Stimulated activated CD8-positive, alpha-beta memory T cell treated with anti-CD3 and anti-CD28 coated beads, Interleukin-15, amount 100 ng/mL, for 1 hour (primary cell): Measurements from ENCODE around the gene DMRTB1.
A peak's percentile ranks its signal among the peaks of the same experiment; 100 is the strongest.
"Not testable (repeated sequence)": the region's sequence is repeated elsewhere in the genome, so short reads cannot be mapped to it uniquely, and the experiment has no call there.

Source experiments
- DNase-seq: peaks from one replicate; pipeline ENCODE4 v3.0.0-alpha.2; 2020; ENCODE audit warnings: low read depth

DMRTB1 gene

GRCh38 chr1:53459321-53460175 is at the start of gene DMRTB1:
Gene DMRTB1 (plus strand): TSS chr1:53459399. CDS start chr1:53459454, 55 bp downstream.
- DNase-seq = no peak

GRCh38 chr1:53409695-53410094 is 49.5 kb upstream of the DMRTB1 start:
- DNase-seq = no peak

GRCh38 chr1:53410100-53410541 is 49.1 kb upstream of the DMRTB1 start:
- no peak for DNase-seq

- no peak for DNase-seq
Measured at GRCh38 chr1:53410701-53411100, 48.5 kb upstream of the DMRTB1 start.

GRCh38 chr1:53411541-53412152 is 47.6 kb upstream of the DMRTB1 start:
- DNase-seq = no peak

GRCh38 chr1:53412285-53413174 is 46.7 kb upstream of the DMRTB1 start:
- no peak for DNase-seq

- peak; percentile 13 for DNase-seq
Measured at GRCh38 chr1:53413175-53414001, 45.8 kb upstream of the DMRTB1 start.

- DNase-seq = no peak
Measured at GRCh38 chr1:53414632-53415031, 44.6 kb upstream of the DMRTB1 start.

GRCh38 chr1:53415432-53415831 is 43.8 kb upstream of the DMRTB1 start:
- no peak for DNase-seq

- no peak for DNase-seq
Measured at GRCh38 chr1:53416269-53416813, 42.9 kb upstream of the DMRTB1 start.

GRCh38 chr1:53417074-53417511 is 42.1 kb upstream of the DMRTB1 start:
- no peak for DNase-seq

- DNase-seq = no peak
Measured at GRCh38 chr1:53419034-53419433, 40.2 kb upstream of the DMRTB1 start.

GRCh38 chr1:53420341-53420740 is 38.9 kb upstream of the DMRTB1 start:
- DNase-seq = no peak

GRCh38 chr1:53421208-53421607 is 38.0 kb upstream of the DMRTB1 start:
- DNase-seq = no peak

- no peak for DNase-seq
Measured at GRCh38 chr1:53430261-53430660, 28.9 kb upstream of the DMRTB1 start.

- no peak for DNase-seq
Measured at GRCh38 chr1:53430779-53431178, 28.4 kb upstream of the DMRTB1 start.

- no peak for DNase-seq
Measured at GRCh38 chr1:53431244-53431643, 28.0 kb upstream of the DMRTB1 start.

GRCh38 chr1:53431805-53432565 is 27.2 kb upstream of the DMRTB1 start:
- DNase-seq = no peak

- DNase-seq = no peak
Measured at GRCh38 chr1:53432611-53433010, 26.6 kb upstream of the DMRTB1 start.

GRCh38 chr1:53434405-53435007 is 24.7 kb upstream of the DMRTB1 start:
- DNase-seq = not testable (repeated sequence)
